ENCODE results near the gene MRTFB.
"Not testable (repeated sequence)": the region's sequence is repeated elsewhere in the genome, so short reads cannot be mapped to it uniquely, and the experiment has no call there.

MRTFB gene

GRCh38 chr16:14109077-14109775, 38.1 kb downstream of the MRTFB start:
- no peak for DNase-seq

- no peak for DNase-seq
Measured at GRCh38 chr16:14109782-14110727, 38.9 kb downstream of the MRTFB start.

- DNase-seq: no peak
Measured at GRCh38 chr16:14110728-14111251, 39.7 kb downstream of the MRTFB start.

- DNase-seq: no peak
Measured at GRCh38 chr16:14111713-14112538, 40.8 kb downstream of the MRTFB start.

GRCh38 chr16:14112539-14112856, 41.4 kb downstream of the MRTFB start:
- no peak for DNase-seq

- DNase-seq: no peak
Measured at GRCh38 chr16:14113344-14113743, 42.2 kb downstream of the MRTFB start.

GRCh38 chr16:14117051-14117450, 45.9 kb downstream of the MRTFB start:
- DNase-seq: no peak

GRCh38 chr16:14119799-14120198, 48.7 kb downstream of the MRTFB start:
- DNase-seq: no peak

- no peak for DNase-seq
Measured at GRCh38 chr16:14120335-14120734, 49.2 kb downstream of the MRTFB start.

GRCh38 chr16:14121142-14121541, 50.0 kb downstream of the MRTFB start:
- DNase-seq: no peak

- DNase-seq: no peak
Measured at GRCh38 chr16:14121872-14122271, 50.8 kb downstream of the MRTFB start.

- DNase-seq: not testable (repeated sequence)
Measured at GRCh38 chr16:14122430-14122829, 51.3 kb downstream of the MRTFB start.

- no peak for DNase-seq
Measured at GRCh38 chr16:14125000-14125681, 54.0 kb downstream of the MRTFB start.

- DNase-seq: no peak
Measured at GRCh38 chr16:14125708-14126107, 54.6 kb downstream of the MRTFB start.

- DNase-seq: no peak
Measured at GRCh38 chr16:14128097-14128496, 57.0 kb downstream of the MRTFB start.

GRCh38 chr16:14129502-14129901, 58.4 kb downstream of the MRTFB start:
- DNase-seq: no peak

- no peak for DNase-seq
Measured at GRCh38 chr16:14131774-14132695, 60.9 kb downstream of the MRTFB start.

GRCh38 chr16:14132696-14133048, 61.6 kb downstream of the MRTFB start:
- DNase-seq: no peak

- no peak for DNase-seq
Measured at GRCh38 chr16:14133907-14134306, 62.8 kb downstream of the MRTFB start.

- no peak for DNase-seq
Measured at GRCh38 chr16:14135704-14136103, 64.6 kb downstream of the MRTFB start.

GRCh38 chr16:14139872-14140271, 68.8 kb downstream of the MRTFB start:
- DNase-seq: no peak
